ENCODE results near the gene FAM89B. TPM values are rescaled to one million over a fixed set of nuclear protein-coding genes. Genes with fewer than 3 reads are reported as not detected.

FAM89B gene
- total and polyA plus RNA-seq, 9 donors: 1.9 to 74.0 (median 50.8) TPM

DNA sequence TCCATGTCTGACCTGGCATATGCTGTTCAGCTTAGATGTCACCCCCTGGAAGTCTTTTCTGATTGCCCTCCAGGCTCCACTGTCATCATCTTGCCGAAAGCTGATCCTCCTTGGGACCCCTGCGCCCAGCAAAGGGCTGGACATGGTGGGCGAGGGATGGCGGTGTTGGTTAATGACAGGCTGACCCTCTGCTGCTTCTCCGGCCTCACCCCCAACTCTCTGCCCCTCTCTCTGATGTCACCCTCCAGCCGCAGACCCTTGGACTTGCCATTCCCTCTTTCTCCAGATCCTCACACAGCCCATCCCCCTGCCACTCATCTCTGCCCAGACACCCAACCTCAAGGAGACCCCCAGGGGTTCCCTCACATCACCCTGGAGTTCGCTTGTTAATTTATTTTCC lies 5.8 kb downstream of the FAM89B start:
- WGBS, 3 donors: 92 to 94% (median 93%) methylated on average over 7 of the region's 7 CpGs

DNA sequence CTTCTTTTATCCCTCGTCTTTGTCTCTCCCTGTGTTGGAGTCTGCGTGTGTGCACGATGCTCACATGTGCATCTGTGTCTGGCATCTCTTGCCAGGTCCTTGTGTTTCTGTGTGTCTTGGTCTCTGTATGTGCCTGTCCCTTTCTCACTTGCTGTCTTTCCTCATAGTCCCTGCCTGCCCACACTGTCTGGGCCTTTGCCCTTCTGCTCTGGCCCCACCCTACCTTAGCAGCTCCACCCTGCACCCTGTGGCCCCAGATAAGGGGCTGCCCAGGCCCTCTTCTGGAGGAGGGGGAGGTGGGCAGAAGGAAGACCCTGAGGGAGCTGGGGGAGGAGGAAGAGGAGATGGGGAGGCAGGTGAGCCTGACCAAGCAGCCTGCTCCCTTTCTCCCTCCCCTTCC lies 6.3 kb downstream of the FAM89B start:
- Histone ChIP-seq H3K4me1 (ENCODE audit: insufficient read depth) (peaks cover 13% of the 10 kb centered on the region), H3K27me3 (no peaks in the 10 kb centered on the region), H3K9me3 (no peaks in the 10 kb centered on the region), H3K27ac (no peak overlapping the region), H3K4me3 (no peak overlapping the region), H3K36me3 (no peaks in the 10 kb centered on the region)
- intact Hi-C loops (cut with DNase I): loop anchor here in 1 of 4 donors (5.0 kb wide), 1 partner anchor 34 kb away; the partner anchor contains the start of gene MAP3K11
- TF ChIP-seq, protein P1, sequence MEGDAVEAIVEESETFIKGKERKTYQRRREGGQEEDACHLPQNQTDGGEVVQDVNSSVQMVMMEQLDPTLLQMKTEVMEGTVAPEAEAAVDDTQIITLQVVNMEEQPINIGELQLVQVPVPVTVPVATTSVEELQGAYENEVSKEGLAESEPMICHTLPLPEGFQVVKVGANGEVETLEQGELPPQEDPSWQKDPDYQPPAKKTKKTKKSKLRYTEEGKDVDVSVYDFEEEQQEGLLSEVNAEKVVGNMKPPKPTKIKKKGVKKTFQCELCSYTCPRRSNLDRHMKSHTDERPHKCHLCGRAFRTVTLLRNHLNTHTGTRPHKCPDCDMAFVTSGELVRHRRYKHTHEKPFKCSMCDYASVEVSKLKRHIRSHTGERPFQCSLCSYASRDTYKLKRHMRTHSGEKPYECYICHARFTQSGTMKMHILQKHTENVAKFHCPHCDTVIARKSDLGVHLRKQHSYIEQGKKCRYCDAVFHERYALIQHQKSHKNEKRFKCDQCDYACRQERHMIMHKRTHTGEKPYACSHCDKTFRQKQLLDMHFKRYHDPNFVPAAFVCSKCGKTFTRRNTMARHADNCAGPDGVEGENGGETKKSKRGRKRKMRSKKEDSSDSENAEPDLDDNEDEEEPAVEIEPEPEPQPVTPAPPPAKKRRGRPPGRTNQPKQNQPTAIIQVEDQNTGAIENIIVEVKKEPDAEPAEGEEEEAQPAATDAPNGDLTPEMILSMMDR (IDR thresholded peaks at IDR 0.05): no peak
- TF ChIP-seq EP300 (IDR thresholded peaks at IDR 0.05): no peak
- no peak for TF ChIP-seq POLR2A (IDR thresholded peaks at IDR 0.05)
- 65 to 79% (median 76%) methylated on average over 3 of the region's 3 CpGs for WGBS, 3 donors
- DNase-seq: no peak

More for the DNA sequence above, 5.8 kb downstream of the FAM89B start:
- H3K27me3 ChIP-seq: no peaks in the 10 kb centered on the region
- peak in 1 of 5 donors; percentile 27 for DNase-seq
- TF ChIP-seq, protein P1 (IDR thresholded peaks at IDR 0.05): no peak
- no peak for TF ChIP-seq EP300 (IDR thresholded peaks at IDR 0.05)
- TF ChIP-seq POLR2A (IDR thresholded peaks at IDR 0.05): no peak
- H3K27ac ChIP-seq: peak overlapping the region; percentile 64 to 74
- peaks cover 13% of the 10 kb centered on the region for H3K4me1 ChIP-seq (ENCODE audit: insufficient read depth)
- no peaks in the 10 kb centered on the region for H3K9me3 ChIP-seq
- no peaks in the 10 kb centered on the region for H3K36me3 ChIP-seq
- intact Hi-C loops (cut with DNase I): loop anchor here in 1 of 4 donors (5.0 kb wide), 1 partner anchor 34 kb away; the partner anchor contains the start of gene MAP3K11
- H3K4me3 ChIP-seq: no peak overlapping the region

DNA sequence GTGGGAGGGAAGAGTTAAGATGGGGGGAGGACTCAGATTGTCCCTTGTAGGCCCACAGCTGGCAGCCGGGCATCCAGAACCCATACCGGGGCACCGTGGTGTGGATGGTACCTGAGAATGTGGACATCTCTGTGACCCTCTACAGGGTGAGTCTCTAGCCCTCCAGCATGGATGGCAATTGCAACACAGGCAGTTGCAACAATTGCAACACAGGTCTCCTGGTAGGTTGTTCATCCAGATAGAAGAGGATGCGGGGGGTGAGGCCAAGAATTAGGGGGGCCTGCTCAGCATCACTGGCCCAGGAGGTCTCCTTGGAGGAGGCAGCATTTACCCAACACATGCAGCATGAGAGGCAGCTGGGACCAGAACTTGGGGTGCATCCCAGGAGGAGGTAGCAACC lies 7.0 kb downstream of the FAM89B start:
- no peaks in the 10 kb centered on the region for H3K9me3 ChIP-seq
- intact Hi-C loops (cut with DNase I): loop anchor here in 1 of 4 donors (5.0 kb wide), 1 partner anchor 33 kb away; the partner anchor contains the start of gene MAP3K11
- DNase-seq: no peak
- peaks cover 13% of the 10 kb centered on the region for H3K4me1 ChIP-seq (ENCODE audit: insufficient read depth)
- WGBS, 3 donors: 77 to 86% (median 79%) methylated on average over 4 of the region's 4 CpGs
- no peak overlapping the region for H3K4me3 ChIP-seq
- no peak for TF ChIP-seq POLR2A (IDR thresholded peaks at IDR 0.05)
- no peak for TF ChIP-seq EP300 (IDR thresholded peaks at IDR 0.05)
- TF ChIP-seq, protein P1 (IDR thresholded peaks at IDR 0.05): no peak
- H3K27me3 ChIP-seq: no peaks in the 10 kb centered on the region
- H3K27ac ChIP-seq: no peak overlapping the region
- H3K36me3 ChIP-seq: no peaks in the 10 kb centered on the region

DNA sequence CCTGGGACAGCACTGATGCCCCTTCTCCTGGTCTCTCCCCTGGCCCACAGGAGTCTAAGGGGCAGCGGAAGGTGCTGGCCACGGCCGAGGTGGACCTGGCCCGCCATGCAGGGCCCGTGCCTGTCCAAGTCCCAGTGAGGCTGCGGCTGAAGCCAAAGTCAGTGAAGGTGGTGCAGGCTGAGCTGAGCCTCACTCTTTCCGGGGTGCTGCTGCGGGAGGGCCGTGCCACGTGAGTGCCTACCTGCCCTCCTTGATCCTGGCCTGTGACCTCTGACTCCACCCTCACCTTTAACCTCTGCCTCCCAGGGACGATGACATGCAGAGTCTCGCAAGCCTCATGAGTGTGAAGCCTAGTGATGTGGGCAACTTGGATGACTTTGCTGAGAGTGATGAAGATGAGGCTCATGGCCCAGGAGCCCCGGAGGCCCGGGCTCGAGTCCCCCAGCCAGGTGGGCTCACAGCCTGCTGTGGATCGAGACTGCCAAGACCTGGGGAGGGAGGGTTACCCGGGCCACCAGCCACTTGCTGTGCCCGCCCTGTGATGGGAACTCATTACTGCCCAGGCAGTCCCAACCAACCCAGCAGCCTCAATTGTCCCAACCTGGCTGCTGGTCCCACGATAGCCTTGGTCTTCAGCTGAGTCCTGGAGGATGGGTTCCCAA lies 7.8 kb downstream of the FAM89B start:
- TF ChIP-seq, protein P1 (IDR thresholded peaks at IDR 0.05): no peak
- TF ChIP-seq EP300 (IDR thresholded peaks at IDR 0.05): no peak
- TF ChIP-seq POLR2A (IDR thresholded peaks at IDR 0.05): no peak
- Histone ChIP-seq H3K4me3 (no peak overlapping the region), H3K4me1 (ENCODE audit: insufficient read depth) (peaks cover 13% of the 10 kb centered on the region), H3K27ac (no peak overlapping the region), H3K27me3 (no peaks in the 10 kb centered on the region), H3K9me3 (no peaks in the 10 kb centered on the region), H3K36me3 (no peaks in the 10 kb centered on the region)
- intact Hi-C loops (cut with DNase I): no loop called here
- 84 to 89% (median 87%) methylated on average over 19 of the region's 19 CpGs for WGBS, 3 donors
- DNase-seq: peak in 1 of 5 donors; percentile 34

Measured in ovary (tissue), 9 donors.